ENCODE results near the gene AGBL1.

The AGBL1 gene

DNA sequence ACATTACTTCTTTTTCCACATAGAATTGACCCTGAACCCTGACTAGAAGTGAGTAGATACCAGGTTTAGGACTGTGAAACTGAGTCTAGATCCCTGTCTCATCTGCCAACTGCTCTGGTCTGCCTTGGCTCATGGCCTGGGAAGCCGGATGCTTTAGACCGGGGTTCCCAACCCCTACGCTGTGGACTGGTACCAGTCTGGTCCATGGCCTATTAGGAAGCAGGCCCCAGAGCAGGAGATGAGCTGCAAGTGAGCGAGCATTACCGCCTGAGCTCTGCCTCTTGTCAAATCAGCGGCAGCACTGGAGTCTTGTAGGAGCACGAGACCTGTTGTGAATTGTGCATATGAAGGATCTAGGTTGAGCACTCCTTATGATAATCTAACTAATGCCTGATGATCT is 734.2 kb downstream of the AGBL1 start:
- DNase-seq (ENCODE audit: low read depth in 2 of 2) = no peak

GRCh38 chr15:86829245-86829644 is 749.6 kb downstream of the AGBL1 start:
- DNase-seq (ENCODE audit: low read depth in 2 of 2) = no peak

DNA sequence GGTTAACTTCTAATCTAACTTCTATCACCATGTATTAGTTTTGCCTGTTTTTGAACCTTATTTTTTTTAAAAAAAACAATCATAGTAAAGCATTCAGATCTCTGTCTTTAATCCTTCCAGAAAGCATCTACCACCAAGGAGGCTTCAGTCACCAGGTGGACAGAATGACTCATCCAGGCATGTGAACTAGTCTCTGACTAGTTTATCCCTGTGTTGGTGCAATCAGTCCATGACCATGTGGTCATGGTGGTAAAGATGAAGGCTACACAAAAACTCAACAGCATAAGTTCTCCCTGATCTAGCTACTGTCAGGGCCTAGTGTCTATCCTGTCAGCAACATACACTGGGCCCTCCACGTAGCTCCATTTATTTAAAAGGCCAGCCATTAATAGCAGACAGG is 750.6 kb downstream of the AGBL1 start:
- no peak for DNase-seq (ENCODE audit: low read depth in 2 of 2)

- no peak for DNase-seq (ENCODE audit: low read depth in 2 of 2)
Measured at GRCh38 chr15:86833595-86833994, 753.9 kb downstream of the AGBL1 start.

DNA sequence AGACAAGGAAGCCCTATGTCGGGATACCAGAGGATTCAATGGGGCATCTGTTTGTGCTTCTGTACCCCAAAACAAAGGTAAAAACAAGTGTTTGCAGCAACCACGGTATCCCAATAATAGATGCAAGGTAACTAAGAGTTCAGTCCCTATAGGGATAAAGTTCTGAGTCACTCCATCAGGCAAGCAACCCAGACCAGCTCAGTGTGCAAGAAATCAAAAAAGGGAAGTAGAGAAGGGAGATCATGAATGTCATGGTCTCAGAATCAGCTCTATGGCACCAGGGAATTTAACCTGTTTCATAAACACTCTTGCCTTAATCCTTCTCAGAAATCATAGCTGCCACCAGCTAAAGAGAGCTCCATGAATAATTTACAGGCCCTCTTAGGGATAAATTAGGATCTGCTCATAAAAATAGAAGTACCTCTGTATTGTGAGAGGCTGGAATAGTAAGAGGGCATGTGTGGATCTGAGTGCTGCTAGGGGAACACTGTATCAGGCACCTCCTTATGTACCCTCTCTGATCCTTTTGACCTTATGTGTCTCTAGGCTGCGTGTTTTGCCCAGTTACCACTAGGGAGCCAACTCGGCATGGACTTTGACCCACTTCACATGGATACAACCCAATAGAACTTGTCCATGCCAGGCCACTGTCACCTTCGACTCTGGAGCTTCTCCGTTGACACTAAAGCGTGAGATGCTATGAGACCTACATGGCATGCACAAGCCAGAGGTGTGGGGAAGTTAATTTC is 754.6 kb downstream of the AGBL1 start:
- no peak for DNase-seq (ENCODE audit: low read depth in 2 of 2)

- DNase-seq (ENCODE audit: low read depth in 2 of 2) = no peak
Measured at GRCh38 chr15:86837294-86838061, 757.8 kb downstream of the AGBL1 start.

- no peak for DNase-seq (ENCODE audit: low read depth in 2 of 2)
Measured at GRCh38 chr15:86839502-86839901, 759.8 kb downstream of the AGBL1 start.

DNA sequence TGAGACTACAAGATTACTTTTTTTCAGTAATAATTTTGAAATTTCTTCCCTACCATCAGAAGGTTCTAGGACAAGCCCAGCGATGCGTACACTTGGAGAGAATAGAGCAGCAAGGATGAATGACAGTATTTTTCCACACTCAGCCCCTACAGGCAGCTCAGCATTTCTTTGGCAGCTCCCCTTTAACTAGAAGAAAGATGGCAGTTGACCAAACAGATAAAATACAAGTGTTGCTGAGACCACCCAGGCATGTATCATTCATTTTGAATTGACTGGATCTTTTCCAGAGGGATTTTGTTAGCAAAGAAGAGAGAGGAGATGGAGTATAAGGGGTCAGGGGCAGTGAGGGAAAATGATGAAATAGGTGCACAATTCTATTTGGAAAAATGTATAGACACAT is 761.3 kb downstream of the AGBL1 start:
- no peak for DNase-seq (ENCODE audit: low read depth in 2 of 2)

- DNase-seq (ENCODE audit: low read depth in 2 of 2) = no peak
Measured at GRCh38 chr15:86842199-86842598, 762.5 kb downstream of the AGBL1 start.

DNA sequence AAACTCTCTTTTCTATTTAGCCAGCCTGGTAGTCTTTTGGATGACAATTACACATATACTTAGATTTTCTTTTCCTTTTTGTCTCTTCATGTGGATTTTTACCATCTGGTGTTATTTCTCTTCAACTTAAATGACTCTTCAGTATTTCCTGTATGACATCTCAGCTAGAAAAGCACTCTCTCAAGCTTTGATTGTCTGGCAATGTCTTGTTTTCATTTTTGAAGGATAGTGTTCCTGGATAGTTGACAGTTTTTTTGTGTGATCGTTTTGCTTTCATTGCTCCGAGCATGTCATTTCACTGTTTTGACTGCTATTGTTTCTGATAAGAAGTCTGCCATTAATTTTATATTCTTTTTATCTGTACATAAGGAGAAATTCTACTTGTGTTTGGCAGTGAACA is 766.4 kb downstream of the AGBL1 start:
- no peak for DNase-seq (ENCODE audit: low read depth in 2 of 2)

DNA sequence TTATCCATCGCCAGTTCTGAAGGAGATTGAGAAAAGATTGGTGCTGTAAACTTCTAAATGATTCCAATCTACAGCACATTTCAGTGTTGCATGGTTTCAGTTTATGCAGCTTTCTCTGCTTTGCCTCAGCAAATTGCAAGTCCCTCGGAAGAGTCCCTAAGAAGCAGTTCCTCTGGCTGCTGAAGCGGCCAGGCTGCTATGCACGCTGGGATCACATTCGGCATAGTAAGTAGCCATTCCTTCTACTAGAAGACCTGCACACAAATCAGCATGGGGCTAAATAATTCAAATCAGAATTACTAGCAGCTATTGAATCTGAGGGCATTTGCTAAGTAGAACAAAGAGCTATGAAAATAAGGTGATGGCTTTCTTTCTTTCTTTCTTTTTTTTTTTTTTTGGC is 769.5 kb downstream of the AGBL1 start:
- no peak for DNase-seq (ENCODE audit: low read depth in 2 of 2)

DNA sequence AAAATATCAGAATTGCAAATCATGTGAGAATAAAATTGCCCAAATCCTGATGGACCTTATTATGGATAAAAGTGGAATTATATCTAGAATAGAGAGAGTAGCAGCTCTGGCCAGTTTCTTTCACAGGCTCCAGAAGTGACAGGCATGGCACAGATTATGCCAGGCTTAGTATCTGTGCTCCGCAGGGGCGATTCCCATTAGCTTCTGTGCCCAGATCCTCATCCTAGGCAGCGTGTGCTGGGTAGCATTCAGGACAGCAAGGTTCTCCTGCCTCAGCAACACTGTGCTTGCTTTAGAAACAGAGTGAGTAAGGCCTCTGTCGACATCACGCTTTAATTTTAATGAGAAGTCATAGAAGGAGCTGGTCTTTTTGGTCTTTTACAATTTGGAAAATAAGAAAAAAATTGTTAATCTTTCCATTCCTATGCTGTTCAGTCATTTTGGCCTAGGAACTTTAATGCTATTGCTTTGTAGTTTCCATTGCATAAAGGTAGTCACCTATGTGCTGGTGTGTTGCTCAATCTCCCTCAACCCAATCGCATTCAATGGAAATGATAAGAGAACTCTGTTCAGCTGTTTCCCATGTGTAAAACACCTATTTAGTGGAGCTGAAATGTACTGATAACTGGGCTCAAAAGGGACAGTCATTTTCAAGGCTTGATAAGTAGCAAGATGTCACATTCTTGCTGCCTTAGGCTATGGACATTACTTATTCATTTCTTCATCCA is 770.1 kb downstream of the AGBL1 start:
- no peak for DNase-seq (ENCODE audit: low read depth in 2 of 2)

DNA sequence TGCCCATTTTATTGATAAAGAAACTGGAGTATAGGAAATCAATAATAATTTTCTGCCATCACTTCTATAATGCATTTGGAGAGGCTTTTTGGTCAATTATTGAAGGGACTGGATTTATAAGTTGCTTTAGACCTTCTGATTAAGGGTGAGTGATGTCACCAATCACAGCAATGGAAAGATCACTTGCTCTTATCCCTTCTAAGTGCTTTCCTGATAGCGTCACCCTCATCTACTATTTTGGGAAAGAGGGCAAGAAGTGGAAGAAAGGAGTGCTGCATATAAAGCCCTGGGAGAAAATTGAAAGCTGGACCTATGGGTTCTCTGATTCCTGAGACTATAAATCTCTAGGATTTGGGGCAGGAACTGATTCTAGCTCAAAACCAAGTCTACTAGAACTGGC is 771.3 kb downstream of the AGBL1 start:
- DNase-seq (ENCODE audit: low read depth in 2 of 2) = no peak

DNA sequence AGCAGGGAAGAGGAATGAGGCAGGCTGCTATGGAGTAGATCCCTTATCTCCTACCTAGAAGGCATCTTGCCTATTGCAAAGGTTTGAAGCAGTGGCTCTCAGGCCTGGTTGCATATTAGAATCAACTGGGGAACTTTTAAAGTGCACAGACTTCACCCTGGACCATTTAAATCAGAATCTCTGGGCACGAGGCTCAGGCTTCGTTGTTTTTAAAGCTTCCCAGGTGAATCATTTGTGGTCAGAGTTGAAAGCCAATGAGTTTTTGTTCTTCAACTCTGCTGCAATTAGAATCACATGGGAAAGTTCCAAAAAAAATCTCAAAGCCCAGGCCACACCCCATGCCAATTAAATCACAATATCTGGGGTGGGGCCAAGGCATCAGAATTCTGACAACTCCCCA is 773.1 kb downstream of the AGBL1 start:
- DNase-seq (ENCODE audit: low read depth in 2 of 2) = no peak

DNA sequence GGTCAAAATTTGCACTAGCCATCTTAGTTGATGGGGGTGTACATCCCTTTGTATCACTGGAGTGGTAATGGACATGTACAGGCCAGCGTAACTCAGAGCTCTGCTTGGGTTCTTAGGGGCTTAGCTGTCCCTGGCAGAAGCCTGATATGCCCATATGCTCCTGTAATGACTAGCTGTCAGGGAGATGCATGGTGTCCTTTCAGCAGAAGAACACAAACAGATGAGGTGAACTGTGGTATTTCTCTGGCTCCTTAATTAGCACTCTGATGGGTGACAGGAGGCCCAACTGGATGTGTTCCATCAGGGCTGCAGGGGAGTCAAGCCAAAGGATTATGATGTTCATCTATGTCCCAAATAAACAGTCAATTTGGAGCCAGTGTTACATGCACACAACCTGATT is 774.5 kb downstream of the AGBL1 start:
- DNase-seq (ENCODE audit: low read depth in 2 of 2) = no peak

GRCh38 chr15:86855307-86856291 is 775.9 kb downstream of the AGBL1 start:
- no peak for DNase-seq (ENCODE audit: low read depth in 2 of 2)

DNA sequence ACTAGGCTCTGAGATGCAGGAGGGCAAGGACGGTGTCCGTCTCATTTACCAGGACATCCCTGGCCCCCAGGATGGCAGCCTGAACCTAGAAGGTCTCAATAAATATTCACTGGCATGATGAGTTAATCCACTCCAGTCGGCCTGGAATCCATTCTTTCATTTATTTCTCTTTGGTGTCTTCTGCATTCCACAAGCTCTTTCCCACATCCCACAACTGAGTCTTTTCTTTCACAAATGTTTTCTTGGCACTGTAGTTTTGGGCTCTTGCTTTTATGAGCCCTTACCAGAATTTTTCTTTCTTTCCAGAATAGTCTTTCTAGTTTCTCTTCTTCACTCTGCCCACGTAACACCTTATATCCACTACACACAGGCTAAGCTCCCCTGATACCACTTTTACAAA is 778.0 kb downstream of the AGBL1 start:
- DNase-seq (ENCODE audit: low read depth in 2 of 2) = no peak

DNA sequence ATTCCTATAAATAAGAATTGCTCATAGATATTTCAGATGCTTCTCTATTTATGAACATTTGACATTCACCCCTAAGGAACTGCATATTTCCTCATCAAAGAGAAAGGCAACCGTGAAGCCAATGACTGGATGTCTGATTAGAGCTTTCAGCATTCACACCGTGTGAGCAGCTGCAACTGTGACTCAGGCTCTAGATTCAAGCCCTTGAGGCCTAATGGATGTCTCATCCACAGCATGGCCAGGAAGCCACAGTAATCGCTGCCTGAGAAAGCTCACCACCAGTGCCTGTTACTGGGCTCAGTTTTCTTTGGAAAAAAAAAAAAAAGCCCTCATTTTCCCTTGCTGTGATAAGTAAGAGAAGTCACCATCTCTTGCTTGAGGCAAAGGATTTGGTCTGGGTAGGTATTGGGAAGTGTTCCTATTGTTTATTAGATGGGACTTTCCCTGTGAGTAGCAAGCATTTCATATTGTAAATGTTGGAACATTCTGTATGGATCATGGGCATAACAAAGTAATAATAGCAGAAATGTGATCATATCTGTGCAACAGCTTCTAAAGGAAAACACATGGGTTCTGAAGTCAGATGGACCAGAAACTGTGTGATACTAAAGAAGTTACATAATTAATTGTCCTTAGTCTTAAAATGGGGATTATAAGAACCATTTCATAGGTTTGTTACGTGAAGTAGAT is 783.7 kb downstream of the AGBL1 start:
- no peak for DNase-seq (ENCODE audit: low read depth in 2 of 2)

GRCh38 chr15:86865920-86866319 is 786.2 kb downstream of the AGBL1 start:
- DNase-seq (ENCODE audit: low read depth in 2 of 2) = no peak

- no peak for DNase-seq (ENCODE audit: low read depth in 2 of 2)
Measured at GRCh38 chr15:86870846-86871245, 791.2 kb downstream of the AGBL1 start.

DNA sequence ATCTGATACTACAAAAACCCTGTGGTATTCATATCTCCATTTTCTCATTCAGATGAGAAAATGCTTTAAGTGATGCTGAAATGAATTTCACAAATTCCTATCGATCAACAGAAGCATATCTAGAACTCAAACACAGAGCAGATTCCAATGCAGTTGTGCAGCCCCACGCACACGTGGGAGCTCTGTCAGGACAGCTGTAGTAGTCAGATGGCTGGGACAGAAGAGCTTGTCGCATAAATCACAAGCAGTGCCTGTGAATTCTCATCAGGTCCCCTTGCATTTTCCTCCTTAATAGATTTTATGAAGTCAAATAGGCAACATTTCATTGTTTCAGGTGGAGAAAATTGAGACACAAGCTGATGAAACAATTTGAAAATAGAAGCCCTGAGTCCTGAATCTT is 792.3 kb downstream of the AGBL1 start:
- no peak for DNase-seq (ENCODE audit: low read depth in 2 of 2)
